Stimulated activated CD4-positive, alpha-beta T cell treated with anti-CD3 and anti-CD28 coated beads, Interleukin-15, amount 100 ng/mL, for 1 hour (primary cell): ENCODE data around the gene SMARCA2.

ENCODE experiments used
- DNase-seq, 2 donors: peaks; one replicate each; pipeline ENCODE4 v3.0.0-alpha.2; 2020; ENCODE audit warnings: low read depth in 1 of 2, low spot score in 1 of 2

Gene SMARCA2

GRCh38 chr9:2208465-2208864, 193.3 kb downstream of the SMARCA2 start:
- DNase-seq = no peak

GRCh38 chr9:2208991-2209390, 193.8 kb downstream of the SMARCA2 start:
- DNase-seq = no peak

GRCh38 chr9:2209400-2209799, 194.3 kb downstream of the SMARCA2 start:
- no peak for DNase-seq

GRCh38 chr9:2210201-2210600, 195.1 kb downstream of the SMARCA2 start:
- DNase-seq = no peak

- no peak for DNase-seq
These were observed 198.8 kb downstream of the SMARCA2 start for GRCh38 chr9:2213830-2214468.

- DNase-seq = no peak
These were observed 199.6 kb downstream of the SMARCA2 start for GRCh38 chr9:2214707-2215106.

- DNase-seq = no peak
These were observed 200.8 kb downstream of the SMARCA2 start for GRCh38 chr9:2215921-2216441.

GRCh38 chr9:2216591-2216990, 201.4 kb downstream of the SMARCA2 start:
- no peak for DNase-seq

GRCh38 chr9:2217540-2217939, 202.4 kb downstream of the SMARCA2 start:
- no peak for DNase-seq

- no peak for DNase-seq
These were observed 204.9 kb downstream of the SMARCA2 start for GRCh38 chr9:2220036-2220435.

GRCh38 chr9:2227144-2227867, 212.2 kb downstream of the SMARCA2 start:
- DNase-seq = no peak

GRCh38 chr9:2228132-2228531, 213.0 kb downstream of the SMARCA2 start:
- no peak for DNase-seq

GRCh38 chr9:2228641-2229040, 213.5 kb downstream of the SMARCA2 start:
- no peak for DNase-seq

- no peak for DNase-seq
These were observed 214.1 kb downstream of the SMARCA2 start for GRCh38 chr9:2229109-2229721.

GRCh38 chr9:2230362-2230761, 215.2 kb downstream of the SMARCA2 start:
- DNase-seq = no peak

- DNase-seq = no peak
These were observed 216.0 kb downstream of the SMARCA2 start for GRCh38 chr9:2231101-2231500.

GRCh38 chr9:2231829-2232228, 216.7 kb downstream of the SMARCA2 start:
- DNase-seq = no peak

- no peak for DNase-seq
These were observed 218.1 kb downstream of the SMARCA2 start for GRCh38 chr9:2233274-2233673.

- DNase-seq = no peak
These were observed 219.3 kb downstream of the SMARCA2 start for GRCh38 chr9:2234371-2234893.

- no peak for DNase-seq
These were observed 220.5 kb downstream of the SMARCA2 start for GRCh38 chr9:2235623-2236022.

GRCh38 chr9:2236850-2237249, 221.7 kb downstream of the SMARCA2 start:
- DNase-seq = no peak

- no peak for DNase-seq
These were observed 226.3 kb downstream of the SMARCA2 start for GRCh38 chr9:2241461-2241835.
